ENCODE results near the gene KATNA1. TPM values are rescaled to one million over a fixed set of nuclear protein-coding genes. Genes with fewer than 3 reads are reported as not detected.
A peak's percentile ranks its signal among the peaks of the same experiment; 100 is the strongest.

Gene KATNA1
- total RNA-seq, 1 experiment from 2014 or later = 21.2 TPM

DNA sequence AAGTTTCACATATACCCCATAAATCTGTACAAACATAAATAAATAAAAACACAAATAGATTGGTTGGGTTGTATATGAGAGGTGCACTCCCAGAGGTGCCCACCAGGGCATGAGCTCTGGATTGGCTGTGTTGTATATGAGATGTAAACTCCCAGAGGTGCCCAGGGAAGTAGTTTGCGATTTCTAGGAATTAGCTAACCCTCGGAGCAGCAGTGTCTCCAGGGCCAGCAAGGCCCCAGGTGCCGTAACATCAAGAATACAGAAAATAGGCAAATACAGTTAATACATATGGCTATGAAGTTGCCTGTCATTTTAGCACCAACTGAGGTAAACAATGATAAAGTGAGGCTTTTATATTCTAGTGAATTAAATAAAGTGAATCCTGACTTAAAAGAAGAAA lies 87.8 kb downstream of the KATNA1 start:
- in situ Hi-C loops (cut with HindIII; ENCODE audit: low pct_unique_long_range_greater_than_20kb, low sequenced_read_pairs) = no loop called here
- peak; percentile 60 for DNase-seq (ENCODE audit: low read depth, low spot score)

GRCh38 chr6:149559389-149559788 lies 89.1 kb downstream of the KATNA1 start:
- in situ Hi-C loops (cut with HindIII; ENCODE audit: low pct_unique_long_range_greater_than_20kb, low sequenced_read_pairs) = no loop called here
- no peak for DNase-seq (ENCODE audit: low read depth, low spot score)

GRCh38 chr6:149558029-149558428 lies 90.5 kb downstream of the KATNA1 start:
- in situ Hi-C loops (cut with HindIII; ENCODE audit: low pct_unique_long_range_greater_than_20kb, low sequenced_read_pairs) = no loop called here
- no peak for DNase-seq (ENCODE audit: low read depth, low spot score)

DNA sequence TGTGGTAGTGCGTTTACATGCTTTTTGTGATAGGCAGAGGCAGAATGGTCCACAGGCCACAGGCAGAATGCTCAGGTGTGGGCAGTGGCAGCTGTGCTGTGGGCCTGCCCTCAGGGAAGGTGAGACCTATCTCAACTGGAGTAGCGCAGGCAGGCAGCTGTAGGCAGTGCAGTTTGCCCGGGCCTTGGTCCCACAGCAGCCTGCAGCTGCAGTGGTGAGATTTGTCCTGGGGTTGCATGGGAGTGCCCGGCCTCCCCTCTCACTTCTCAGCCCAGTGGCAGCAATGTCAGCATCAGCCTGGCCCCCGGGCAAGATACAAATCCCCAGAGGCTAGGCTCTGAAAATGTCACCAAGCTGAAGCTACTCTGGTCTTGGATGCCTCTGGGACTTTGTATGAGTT lies 96.6 kb downstream of the KATNA1 start:
- no peak for DNase-seq (ENCODE audit: low read depth, low spot score)
- in situ Hi-C loops (cut with HindIII; ENCODE audit: low pct_unique_long_range_greater_than_20kb, low sequenced_read_pairs) = no loop called here

DNA sequence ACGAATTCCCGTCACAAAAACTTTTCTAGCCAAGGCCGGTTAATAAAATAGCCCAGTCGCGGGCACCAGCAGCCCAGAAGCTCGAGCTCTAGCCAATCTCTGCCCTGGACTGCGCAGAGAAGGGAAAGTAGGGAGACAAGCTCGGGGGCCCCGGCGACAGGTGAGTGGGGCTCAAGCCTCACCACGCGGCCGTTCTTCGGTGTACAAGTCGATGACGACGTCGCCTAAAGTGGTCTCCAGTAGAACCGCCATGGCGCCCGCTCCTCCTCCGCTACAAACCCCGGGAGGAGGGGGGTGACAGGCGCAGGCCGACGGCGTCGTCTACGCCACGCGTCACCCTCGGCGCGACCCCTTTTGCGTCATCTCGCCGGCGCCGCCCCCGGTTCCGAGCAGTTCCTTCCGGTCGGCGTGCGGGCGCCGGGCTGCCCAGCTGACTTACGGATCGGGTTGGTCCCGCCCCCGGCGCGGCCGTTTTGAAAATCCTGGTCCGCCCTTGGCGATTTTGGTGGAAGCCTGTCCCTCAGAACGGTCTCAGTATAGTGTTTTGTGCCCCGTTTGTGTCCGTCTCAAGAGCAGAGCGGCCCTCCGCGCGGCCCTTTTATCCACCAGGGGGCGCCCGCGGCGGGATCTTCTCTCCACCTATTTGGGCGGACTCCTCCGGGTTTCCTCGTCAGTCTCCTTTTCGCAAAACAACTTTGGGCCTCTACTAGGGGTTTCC lies 102.6 kb downstream of the KATNA1 start, which contains the start of gene PPIL4:
Gene PPIL4 (minus strand): TSS at position 290 of the 718 bp plus-strand sequence. CDS start 38 bp downstream, at position 252.
- peak; percentile 91 for DNase-seq (ENCODE audit: low read depth, low spot score)
- in situ Hi-C loops (cut with HindIII; ENCODE audit: low pct_unique_long_range_greater_than_20kb, low sequenced_read_pairs) = no loop called here

DNA sequence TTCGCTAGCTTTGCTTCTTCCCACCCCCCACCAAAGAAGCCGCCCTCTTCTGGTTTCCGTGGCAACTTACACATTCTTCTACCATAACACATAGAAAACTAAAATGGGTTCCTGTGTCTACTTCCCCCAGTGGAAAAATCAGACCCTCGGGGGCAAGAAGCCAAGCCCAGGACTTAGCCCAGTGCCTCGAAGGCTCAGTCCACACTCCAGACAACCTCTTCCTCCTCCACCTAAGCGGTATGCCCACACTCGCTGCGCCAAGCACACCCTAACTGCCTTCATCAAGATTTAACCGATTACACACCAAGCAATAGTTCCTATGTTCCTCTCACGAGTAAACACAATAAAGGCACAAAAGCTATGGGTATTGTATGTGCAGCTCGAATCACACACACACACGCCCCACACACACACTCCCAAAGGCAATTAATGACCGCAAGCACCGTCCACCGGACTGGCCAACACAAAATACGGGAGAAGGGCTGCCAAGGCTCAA lies 103.2 kb downstream of the KATNA1 start:
- in situ Hi-C loops (cut with HindIII; ENCODE audit: low pct_unique_long_range_greater_than_20kb, low sequenced_read_pairs) = no loop called here
- peak; percentile 55 for DNase-seq (ENCODE audit: low read depth, low spot score)

Small RNA genes within 50 kb of the gene (small RNA-seq; reads per million reads assigned to genes)
- gene RF00019 (0 reads per million in 2 experiments), gene RF00410 (0 reads per million in 2 experiments)

Other genes starting within 250 kb of the KATNA1 start
- 0.43 TPM in 1 of 2 replicates, not detected in the other for gene SUMO4, start 248.5 kb downstream of the KATNA1 start, total RNA-seq (2014; rRNA removed; shearing (Covaris generic))
- 0.13 TPM in 1 of 2 replicates, not detected in the other for gene ZC3H12D, start 163.7 kb downstream of the KATNA1 start, total RNA-seq (2014; rRNA removed; shearing (Covaris generic))
- 21.3 and 22.0 TPM in 2 replicates for gene PPIL4, start 102.7 kb downstream of the KATNA1 start, total RNA-seq (2014; rRNA removed; shearing (Covaris generic))
- gene GINM1, start 82.3 kb downstream of the KATNA1 start, total RNA-seq (2014; rRNA removed; shearing (Covaris generic)) = 28.1 and 29.0 TPM in 2 replicates
- 12.8 and 17.1 TPM in 2 replicates for gene LATS1, start 69.4 kb upstream of the KATNA1 start, total RNA-seq (2014; rRNA removed; shearing (Covaris generic))
- gene NUP43, start 97.8 kb upstream of the KATNA1 start, total RNA-seq (2014; rRNA removed; shearing (Covaris generic)) = 31.3 and 33.4 TPM in 2 replicates
- gene PCMT1, start 101.0 kb upstream of the KATNA1 start, total RNA-seq (2014; rRNA removed; shearing (Covaris generic)) = 194 and 197 TPM in 2 replicates
- gene LRP11, start 215.6 kb upstream of the KATNA1 start, total RNA-seq (2014; rRNA removed; shearing (Covaris generic)) = 25.5 and 27.3 TPM in 2 replicates
- gene RAET1E, start 249.4 kb upstream of the KATNA1 start, total RNA-seq (2014; rRNA removed; shearing (Covaris generic)) = not detected in 2 replicates